H9 (cell line): Measurements from ENCODE around the gene STK38L. TPM values are rescaled to one million over a fixed set of nuclear protein-coding genes. Genes with fewer than 3 reads are reported as not detected.

Experiments used
- DNase-seq: peaks from one replicate; pipeline ENCODE4 v3.0.0-alpha.2; 2017
- H2AFZ ChIP-seq: one replicate; pipeline ENCODE4 v1.6.1; 2013; ENCODE audit warnings: mild to moderate bottlenecking, low read length, control low read depth, moderate library complexity
- H2AK5ac ChIP-seq: 2 replicates; pipeline ENCODE4 v1.6.1; 2013; ENCODE audit warnings: low read length, control low read depth, mixed read lengths; ENCODE audit not compliant: insufficient read length
- H2BK120ac ChIP-seq: one replicate; pipeline ENCODE4 v1.6.1; 2013; ENCODE audit warnings: low read depth, mild to moderate bottlenecking, low read length, control low read depth, inconsistent platforms; ENCODE audit not compliant: poor library complexity, severe bottlenecking
- H2BK12ac ChIP-seq: 2 replicates; pipeline ENCODE4 v1.6.1; 2013; ENCODE audit warnings: low read length, control low read depth, mixed read lengths, low read depth; ENCODE audit not compliant: insufficient read length
- H2BK15ac ChIP-seq: 2 replicates; pipeline ENCODE4 v1.6.1; 2013; ENCODE audit warnings: low read depth, low read length, control low read depth
- H2BK20ac ChIP-seq: one replicate; pipeline ENCODE4 v1.6.1; 2013; ENCODE audit warnings: low read depth, mild to moderate bottlenecking, low read length, control low read depth, inconsistent platforms; ENCODE audit not compliant: poor library complexity, severe bottlenecking
- H2BK5ac ChIP-seq: 2 replicates; pipeline ENCODE4 v1.6.1; 2013; ENCODE audit warnings: low read length, control low read depth, mixed read lengths; ENCODE audit not compliant: insufficient read length
- H3K14ac ChIP-seq: 2 replicates; pipeline ENCODE4 v1.6.1; 2013; ENCODE audit warnings: low read length, control low read depth; ENCODE audit not compliant: insufficient read depth
- H3K18ac ChIP-seq: 2 replicates; pipeline ENCODE4 v1.6.1; 2013; ENCODE audit warnings: low read depth, mild to moderate bottlenecking, mixed read lengths, low read length, control low read depth; ENCODE audit not compliant: insufficient read length
- H3K23ac ChIP-seq: 2 replicates; pipeline ENCODE4 v1.6.1; 2013; ENCODE audit warnings: low read length, control low read depth, mixed read lengths, low read depth; ENCODE audit not compliant: insufficient read length
- H3K23me2 ChIP-seq: 2 replicates; pipeline ENCODE4 v1.6.1; 2013; ENCODE audit warnings: low read depth, mild to moderate bottlenecking, mixed read lengths, low read length, control low read depth; ENCODE audit not compliant: insufficient read length, poor library complexity, severe bottlenecking
- H3K27ac ChIP-seq: 2 replicates; pipeline ENCODE4 v1.5.1; 2013; ENCODE audit warnings: low read length, control low read depth, mixed read lengths, low read depth; ENCODE audit not compliant: insufficient read length
- H3K27me3 ChIP-seq: 2 replicates; pipeline ENCODE4 v1.6.1; 2013; ENCODE audit warnings: low read length, control low read depth, inconsistent platforms; ENCODE audit not compliant: insufficient read depth
- H3K4ac ChIP-seq: 2 replicates; pipeline ENCODE4 v1.6.1; 2013; ENCODE audit warnings: low read depth, mild to moderate bottlenecking, control low read depth, inconsistent platforms, low read length, moderate library complexity
- H3K4me1 ChIP-seq: 2 replicates; pipeline ENCODE4 v1.6.1; 2013; ENCODE audit warnings: low read length, control low read depth, inconsistent platforms; ENCODE audit not compliant: insufficient read depth
- H3K4me2 ChIP-seq: 2 replicates; pipeline ENCODE4 v1.6.1; 2013; ENCODE audit warnings: low read length, control low read depth, mixed read lengths; ENCODE audit not compliant: insufficient read length, insufficient read depth
- H3K56ac ChIP-seq: 2 replicates; pipeline ENCODE4 v1.6.1; 2013; ENCODE audit warnings: low read depth, mild to moderate bottlenecking, mixed read lengths, low read length, control low read depth; ENCODE audit not compliant: insufficient read length
- H3K79me1 ChIP-seq: 2 replicates; pipeline ENCODE4 v1.6.1; 2013; ENCODE audit warnings: low read depth, mild to moderate bottlenecking, moderate library complexity, low read length, control low read depth, inconsistent platforms; ENCODE audit not compliant: insufficient read depth, poor library complexity, severe bottlenecking
- H3K79me2 ChIP-seq: 2 replicates; pipeline ENCODE4 v1.6.1; 2013; ENCODE audit warnings: low read length, control low read depth, inconsistent platforms; ENCODE audit not compliant: insufficient read depth
- H3K9ac ChIP-seq: 2 replicates; pipeline ENCODE4 v1.6.1; 2013; ENCODE audit warnings: low read length, control low read depth, mixed read lengths; ENCODE audit not compliant: insufficient read length; ENCODE audit errors: extremely low read depth
- H3K9me3 ChIP-seq: one replicate; pipeline ENCODE4 v1.6.1; 2013; ENCODE audit warnings: low read depth, low read length, inconsistent platforms; ENCODE audit not compliant: control insufficient read depth
- H3T11ph ChIP-seq: one replicate; pipeline ENCODE4 v1.6.1; 2013; ENCODE audit warnings: mild to moderate bottlenecking, low read length, control low read depth, inconsistent platforms
- H4K20me1 ChIP-seq: one replicate; pipeline ENCODE4 v1.6.1; 2013; ENCODE audit not compliant: control insufficient read depth, insufficient read length, insufficient read depth
- H4K5ac ChIP-seq: 2 replicates; pipeline ENCODE4 v1.6.1; 2013; ENCODE audit warnings: low read depth, mild to moderate bottlenecking, mixed read lengths, low read length, control low read depth; ENCODE audit not compliant: insufficient read length
- H4K8ac ChIP-seq: replicated peaks from 2 replicates; pipeline ENCODE4 v1.6.1; 2013; ENCODE audit warnings: low read length, control low read depth, mixed read lengths, low read depth; ENCODE audit not compliant: insufficient read length
- H4K91ac ChIP-seq: 2 replicates; pipeline ENCODE4 v1.6.1; 2013; ENCODE audit warnings: low read depth, mild to moderate bottlenecking, moderate library complexity, mixed read lengths, low read length, control low read depth; ENCODE audit not compliant: insufficient read length
- H3K27ac Mint-ChIP-seq, 3 experiments: 2 replicates in 2 of 3; 3 replicates in 1 of 3; pipeline ENCODE4 v1.8.0; 2020 to 2021; ENCODE audit warnings: mixed read lengths in 3 of 3, mild to moderate bottlenecking in 1 of 3, moderate library complexity in 1 of 3
- H3K27me3 Mint-ChIP-seq: 2 replicates; pipeline ENCODE4 v1.8.0; 2021; ENCODE audit warnings: low read depth, mild to moderate bottlenecking, moderate library complexity, mixed read lengths
- H3K36me3 Mint-ChIP-seq, 3 experiments: 2 replicates in 2 of 3; 3 replicates in 1 of 3; pipeline ENCODE4 v1.8.0; 2020 to 2021; ENCODE audit warnings: low read depth in 3 of 3, mixed read lengths in 3 of 3; ENCODE audit not compliant: insufficient read depth in 1 of 3
- H3K4me1 Mint-ChIP-seq, 2 experiments: 2 replicates each; pipeline ENCODE4 v1.8.0; 2020; ENCODE audit warnings: mixed read lengths in 2 of 2
- H3K4me3 Mint-ChIP-seq, 2 experiments: 2 replicates in 1 of 2; 3 replicates in 1 of 2; pipeline ENCODE4 v1.8.0; 2020 to 2021; ENCODE audit warnings: mild to moderate bottlenecking in 2 of 2, mixed read lengths in 2 of 2, moderate library complexity in 1 of 2
- H3K9me3 Mint-ChIP-seq, 2 experiments: 2 replicates in 1 of 2; 3 replicates in 1 of 2; pipeline ENCODE4 v1.8.0; 2020; ENCODE audit warnings: mild to moderate bottlenecking in 2 of 2, mixed read lengths in 2 of 2, moderate library complexity in 1 of 2
- WGBS: extraction: QIAGEN DNeasy Blood & Tissue Kit; methylation state at CpG from one replicate; pipeline ENCODE4 v1.1.7; 2013; ENCODE audit warnings: missing lambda C conversion rate, low lambda C conversion rate, mixed read lengths; ENCODE audit not compliant: insufficient read length; ENCODE audit errors: extremely low coverage; 5-methylcytosine and 5-hydroxymethylcytosine counted together
- total RNA-seq: library from RNA; stranded (reverse); gene quantifications from 2 replicates; pipeline ENCODE4 v1.2.1, GENCODE V29; 2021
- TF ChIP-seq, protein P1 (sequence below): fragments of 200-600 bp; sonication (generic); conservative IDR thresholded peaks from 3 replicates; pipeline ENCODE4 v1.8.0; 2021; ENCODE audit warnings: antibody characterized with exemption, mild to moderate bottlenecking

STK38L gene
- total RNA-seq, 1 experiment from 2014 or later: 44.9 TPM

DNA sequence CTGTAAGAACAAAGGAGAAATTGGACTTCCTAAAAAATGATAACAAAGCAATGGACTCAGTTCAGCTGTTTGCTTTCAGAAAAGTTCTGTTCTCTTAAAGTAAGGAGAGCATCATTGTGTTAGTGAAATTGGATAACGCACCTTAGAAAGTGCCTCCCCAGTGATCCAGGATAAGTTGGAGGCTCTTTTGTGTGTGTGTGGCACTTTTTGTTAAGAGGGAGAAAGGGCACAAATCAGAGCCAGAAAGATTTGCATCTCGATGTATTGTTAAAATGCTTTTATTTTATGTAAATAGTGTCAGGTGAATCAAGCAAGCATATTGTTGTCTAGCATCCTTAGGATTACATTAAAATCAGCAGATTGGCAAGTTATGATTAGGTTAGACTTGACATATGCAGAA is 2.1 kb downstream of the STK38L start:
- Histone ChIP-seq H3K23ac (no peak overlapping the region), H3T11ph (no peak overlapping the region), H3K79me2 (peaks cover 6% of the 10 kb centered on the region; the same call in 1 of the 2 replicates), H2BK12ac (no peak overlapping the region), H2BK15ac (no peak overlapping the region), H3K56ac (no peak overlapping the region), H4K5ac (no peak overlapping the region), H3K4me1 (no peaks in the 10 kb centered on the region), H4K91ac (no peak overlapping the region), H3K23me2 (no peaks in the 10 kb centered on the region), H3K14ac (no peak overlapping the region), H2BK5ac (no peak overlapping the region), H3K4me2 (peak overlapping the region; percentile 85), H2BK20ac (no peak overlapping the region), H2AK5ac (no peak overlapping the region), H3K9ac (no peak overlapping the region), H3K27me3 (no peaks in the 10 kb centered on the region), H3K27ac (no peak overlapping the region), H4K20me1 (no peaks in the 10 kb centered on the region), H3K18ac (no peak overlapping the region), H3K4ac (no peak overlapping the region), H2AFZ (no peak overlapping the region), H3K79me1 (peaks cover 3% of the 10 kb centered on the region), H3K9me3 (no peaks in the 10 kb centered on the region), H4K8ac (no peak overlapping the region), H2BK120ac (no peak overlapping the region)
- H3K27ac Mint-ChIP-seq: no peak overlapping the region; a peak in 1 of 7 replicates
- no CpG with 5 or more reads among the region's 2 CpGs for WGBS
- peaks cover 19 to 20% of the 10 kb centered on the region in 2 experiments for H3K4me1 Mint-ChIP-seq
- peak overlapping the region; percentile 47 to 77 for H3K4me3 Mint-ChIP-seq
- H3K9me3 Mint-ChIP-seq: no peaks in the 10 kb centered on the region
- DNase-seq: no peak
- H3K27me3 Mint-ChIP-seq: no peaks in the 10 kb centered on the region
- H3K36me3 Mint-ChIP-seq: peaks cover 0 to 6% (median 3%) of the 10 kb centered on the region in 3 experiments; a peak in 4 of 7 replicates
- TF ChIP-seq, protein P1, sequence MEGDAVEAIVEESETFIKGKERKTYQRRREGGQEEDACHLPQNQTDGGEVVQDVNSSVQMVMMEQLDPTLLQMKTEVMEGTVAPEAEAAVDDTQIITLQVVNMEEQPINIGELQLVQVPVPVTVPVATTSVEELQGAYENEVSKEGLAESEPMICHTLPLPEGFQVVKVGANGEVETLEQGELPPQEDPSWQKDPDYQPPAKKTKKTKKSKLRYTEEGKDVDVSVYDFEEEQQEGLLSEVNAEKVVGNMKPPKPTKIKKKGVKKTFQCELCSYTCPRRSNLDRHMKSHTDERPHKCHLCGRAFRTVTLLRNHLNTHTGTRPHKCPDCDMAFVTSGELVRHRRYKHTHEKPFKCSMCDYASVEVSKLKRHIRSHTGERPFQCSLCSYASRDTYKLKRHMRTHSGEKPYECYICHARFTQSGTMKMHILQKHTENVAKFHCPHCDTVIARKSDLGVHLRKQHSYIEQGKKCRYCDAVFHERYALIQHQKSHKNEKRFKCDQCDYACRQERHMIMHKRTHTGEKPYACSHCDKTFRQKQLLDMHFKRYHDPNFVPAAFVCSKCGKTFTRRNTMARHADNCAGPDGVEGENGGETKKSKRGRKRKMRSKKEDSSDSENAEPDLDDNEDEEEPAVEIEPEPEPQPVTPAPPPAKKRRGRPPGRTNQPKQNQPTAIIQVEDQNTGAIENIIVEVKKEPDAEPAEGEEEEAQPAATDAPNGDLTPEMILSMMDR: no peak
